Ovary (tissue), 9 donors: ENCODE data around the gene PGRMC2. TPM values are rescaled to one million over a fixed set of nuclear protein-coding genes. Genes with fewer than 3 reads are reported as not detected.

Source experiments
- DNase-seq, 5 donors: peaks; one replicate each; pipeline ENCODE4 v3.0.0-alpha.2; 2019 to 2020
- H3K27ac ChIP-seq, 2 donors: fragments of 200-600 bp; one replicate each; pipeline versions ENCODE4 v1.5.1 to v1.8.0; 2019 to 2022
- H3K27me3 ChIP-seq: fragments of 200-600 bp; one replicate; pipeline ENCODE4 v1.8.0; 2022
- H3K36me3 ChIP-seq: fragments of 200-600 bp; sonication (generic); one replicate; pipeline ENCODE4 v1.5.1; 2019
- H3K4me1 ChIP-seq: one replicate; pipeline ENCODE4 v1.8.1; 2013; ENCODE audit warnings: mild to moderate bottlenecking, moderate library complexity; ENCODE audit not compliant: insufficient read depth
- H3K4me3 ChIP-seq: fragments of 200-600 bp; sonication (generic); one replicate; pipeline ENCODE4 v1.5.1; 2017
- H3K9me3 ChIP-seq, 2 donors: fragments of 200-600 bp in 1 of 2; sonication (generic) in 1 of 2; one replicate each; pipeline versions ENCODE4 v1.5.1 to v1.8.1; 2013 to 2019; ENCODE audit warnings: mild to moderate bottlenecking in 1 of 2, moderate library complexity in 1 of 2
- EP300 ChIP-seq: sonication (generic); formaldehyde crosslinking; IDR thresholded peaks from one replicate; pipeline ENCODE4 v1.6.1; 2017; ENCODE audit warnings: antibody characterized with exemption
- POLR2A ChIP-seq: fragments of 450-650 bp; IDR thresholded peaks from one replicate; pipeline ENCODE4 v1.6.1; 2017; ENCODE audit warnings: antibody characterized with exemption, mild to moderate bottlenecking, moderate library complexity
- WGBS, 3 donors: extraction: QIAGEN DNeasy Blood & Tissue Kit in 1 of 3; methylation state at CpG; one replicate each; pipeline versions ENCODE4 v1.1.5 to v1.1.7; 2013 to 2017; 5-methylcytosine and 5-hydroxymethylcytosine counted together
- intact Hi-C, 4 donors: fragments of 100-400 bp; cut with DNase I; formaldehyde crosslinking; loops; one replicate each; pipeline versions ENCODE4 v1.11.0 to v1.15.1; 2022 to 2023
- polyA plus RNA-seq, 2 donors: library from polyadenylated mRNA; stranded (reverse); fragments of 200-250 nt in 1 of 2; fragments of 350-450 nt in 1 of 2; fragmentation: Illumina TruSeq in 1 of 2; extraction: RNeasy Lipid Tissue Mini Kit (QIAGEN cat#74804) in 1 of 2; gene quantifications; one replicate each; pipeline ENCODE4 v1.2.3, GENCODE V29; 2013 to 2014
- total RNA-seq, 7 donors: library from RNA; depleted of rRNA in 2 of 7; stranded (reverse); fragments of >200 nt in 2 of 7; fragmentation: NEBNext Ultra II Directional in 3 of 7; extraction: Animal tissue kit (Norgen Biotek cat#: 25700) in 3 of 7; gene quantifications; one replicate each; pipeline versions ENCODE4 v1.1.0 to v1.2.4, GENCODE V29; 2016 to 2023
- TF ChIP-seq, protein P1 (sequence below), 3 donors: fragments of 450-650 bp in 2 of 3; fragments of 200-600 bp in 1 of 3; IDR thresholded peaks; one replicate each; pipeline versions ENCODE4 v1.5.1 to v1.8.0; 2016 to 2022; ENCODE audit warnings: antibody characterized with exemption in 3 of 3, mild to moderate bottlenecking in 1 of 3
- donor health status: DM: no; HTN: no; CAD: no; lungs with moderate emphysema.
- donor health status: DM: no; HTN: no; CAD: no.
- donor health status: Bipolar disorder and iron deficiency.
- donor health status: DM: yes; HTN: yes; CAD: no.
- donor health status: DM: no; HTN: no; CAD: no.
- donor health status: DM: yes; HTN: yes; CAD: no.

The PGRMC2 gene
- total and polyA plus RNA-seq, 9 donors, result 23.2 to 222 (median 56.9) TPM

DNA sequence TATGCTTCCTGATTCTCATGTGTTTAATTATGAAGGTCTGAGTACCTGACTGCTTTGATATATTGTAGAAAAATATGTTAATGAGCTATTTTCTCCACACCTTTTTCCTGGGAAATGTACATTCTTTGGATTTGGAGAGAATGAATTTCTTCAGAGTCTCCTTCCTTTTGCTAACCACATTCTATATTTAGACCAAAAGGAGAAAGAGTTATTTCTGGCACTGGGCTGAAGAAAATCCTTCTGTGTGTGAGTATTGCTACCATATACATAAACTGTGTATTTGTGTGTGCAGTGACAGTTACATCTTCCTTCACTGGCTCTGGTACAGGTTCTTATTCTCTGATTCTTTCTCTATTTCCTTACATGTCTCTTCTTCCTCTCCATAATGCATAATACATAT is 44.5 kb upstream of the PGRMC2 start:
- no peak overlapping the region for H3K4me3 ChIP-seq
- no peaks in the 10 kb centered on the region for H3K27me3 ChIP-seq
- H3K9me3 ChIP-seq, result no peaks in the 10 kb centered on the region
- TF ChIP-seq EP300 (no peak), POLR2A (no peak)
- TF ChIP-seq, protein P1, sequence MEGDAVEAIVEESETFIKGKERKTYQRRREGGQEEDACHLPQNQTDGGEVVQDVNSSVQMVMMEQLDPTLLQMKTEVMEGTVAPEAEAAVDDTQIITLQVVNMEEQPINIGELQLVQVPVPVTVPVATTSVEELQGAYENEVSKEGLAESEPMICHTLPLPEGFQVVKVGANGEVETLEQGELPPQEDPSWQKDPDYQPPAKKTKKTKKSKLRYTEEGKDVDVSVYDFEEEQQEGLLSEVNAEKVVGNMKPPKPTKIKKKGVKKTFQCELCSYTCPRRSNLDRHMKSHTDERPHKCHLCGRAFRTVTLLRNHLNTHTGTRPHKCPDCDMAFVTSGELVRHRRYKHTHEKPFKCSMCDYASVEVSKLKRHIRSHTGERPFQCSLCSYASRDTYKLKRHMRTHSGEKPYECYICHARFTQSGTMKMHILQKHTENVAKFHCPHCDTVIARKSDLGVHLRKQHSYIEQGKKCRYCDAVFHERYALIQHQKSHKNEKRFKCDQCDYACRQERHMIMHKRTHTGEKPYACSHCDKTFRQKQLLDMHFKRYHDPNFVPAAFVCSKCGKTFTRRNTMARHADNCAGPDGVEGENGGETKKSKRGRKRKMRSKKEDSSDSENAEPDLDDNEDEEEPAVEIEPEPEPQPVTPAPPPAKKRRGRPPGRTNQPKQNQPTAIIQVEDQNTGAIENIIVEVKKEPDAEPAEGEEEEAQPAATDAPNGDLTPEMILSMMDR (IDR thresholded peaks at IDR 0.05), result no peak
- intact Hi-C loops, result no loop called here
- DNase-seq, result no peak
- H3K27ac ChIP-seq, result no peak overlapping the region
- H3K36me3 ChIP-seq, result no peaks in the 10 kb centered on the region
- H3K4me1 ChIP-seq, result no peaks in the 10 kb centered on the region

DNA sequence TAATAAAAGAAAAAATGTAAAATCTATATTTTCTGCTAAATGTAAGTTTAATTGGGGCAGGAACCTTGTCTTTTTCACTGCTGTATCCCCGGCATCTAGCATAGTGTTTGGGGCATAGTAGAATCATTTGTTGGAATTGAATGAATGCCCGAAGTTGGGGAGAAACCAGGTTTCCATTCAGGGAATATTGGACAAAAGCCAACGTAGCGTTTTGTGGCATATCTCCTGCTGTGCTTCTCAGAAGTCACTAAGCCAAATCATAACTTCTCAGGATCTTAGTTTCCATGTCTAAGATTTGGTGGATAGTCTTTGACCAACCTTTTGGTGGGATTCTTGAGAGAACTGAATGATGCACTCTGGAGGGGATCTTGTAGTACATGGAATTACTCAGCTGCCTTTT is 42.0 kb upstream of the PGRMC2 start:
- WGBS, 3 donors, result 73 to 79% (median 75%) methylated on average over 4 of the region's 4 CpGs
- H3K4me1 ChIP-seq, result no peaks in the 10 kb centered on the region
- no peak overlapping the region for H3K27ac ChIP-seq
- TF ChIP-seq POLR2A, result no peak
- TF ChIP-seq, protein P1 (IDR thresholded peaks at IDR 0.05), result no peak
- no peak for TF ChIP-seq EP300
- no peaks in the 10 kb centered on the region for H3K27me3 ChIP-seq
- no peak overlapping the region for H3K4me3 ChIP-seq
- DNase-seq, result no peak
- intact Hi-C loops, result no loop called here
- no peaks in the 10 kb centered on the region for H3K9me3 ChIP-seq
- H3K36me3 ChIP-seq, result no peaks in the 10 kb centered on the region

DNA sequence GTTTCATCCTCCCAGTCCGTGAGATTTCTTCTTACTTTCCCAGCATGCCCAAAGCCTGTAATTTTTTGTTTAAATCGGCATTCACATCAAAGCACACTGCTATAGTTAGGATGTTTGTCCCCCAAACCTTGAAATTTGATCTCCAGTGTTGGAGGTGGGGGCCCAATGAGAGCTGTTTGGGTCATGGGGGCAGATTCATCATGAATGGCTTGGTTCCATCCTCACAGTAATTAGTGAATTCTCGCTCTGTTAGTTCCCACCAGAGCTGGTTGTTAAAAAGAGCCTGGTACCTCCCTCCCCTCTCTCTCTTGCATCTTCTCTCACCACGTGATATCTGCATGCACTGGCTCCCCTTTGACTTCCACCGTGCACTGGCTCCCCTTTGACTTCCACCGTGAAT is 40.5 kb upstream of the PGRMC2 start:
- intact Hi-C loops, result no loop called here
- Histone ChIP-seq H3K4me1 (no peaks in the 10 kb centered on the region), H3K27me3 (no peaks in the 10 kb centered on the region), H3K4me3 (no peak overlapping the region), H3K36me3 (no peaks in the 10 kb centered on the region), H3K9me3 (no peaks in the 10 kb centered on the region), H3K27ac (no peak overlapping the region)
- DNase-seq, result no peak
- TF ChIP-seq, protein P1 (IDR thresholded peaks at IDR 0.05), result no peak
- TF ChIP-seq EP300 (no peak), POLR2A (no peak)
- WGBS, 3 donors, result 75 to 79% (median 77%) methylated on average over 6 of the region's 6 CpGs

DNA sequence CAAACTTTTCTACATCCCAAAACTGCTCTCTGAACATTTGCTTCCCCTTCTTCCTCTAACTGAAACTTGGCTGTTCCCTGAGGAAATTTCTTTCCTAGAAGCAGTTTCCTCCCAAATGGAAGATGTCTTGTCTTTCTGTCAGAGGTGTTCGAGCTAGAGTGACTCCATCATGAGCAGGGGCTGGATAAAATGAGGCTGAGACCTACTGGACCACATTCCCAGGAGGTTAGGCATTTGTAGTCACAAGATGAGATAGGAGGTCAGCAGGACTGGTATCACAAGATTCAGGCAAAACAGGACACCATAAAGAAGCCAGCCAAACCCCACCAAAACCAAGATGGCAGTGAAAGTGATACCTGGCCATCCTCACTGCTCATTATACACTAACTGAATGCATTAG is 35.8 kb upstream of the PGRMC2 start:
- WGBS, 3 donors, result 77 to 85% (median 79%) methylated on average over 1 of the region's 1 CpG
- TF ChIP-seq EP300, result no peak
- Histone ChIP-seq H3K4me3 (no peak overlapping the region), H3K27ac (no peak overlapping the region), H3K9me3 (no peaks in the 10 kb centered on the region), H3K4me1 (no peaks in the 10 kb centered on the region), H3K36me3 (no peaks in the 10 kb centered on the region), H3K27me3 (no peaks in the 10 kb centered on the region)
- DNase-seq, result no peak
- intact Hi-C loops, result no loop called here

DNA sequence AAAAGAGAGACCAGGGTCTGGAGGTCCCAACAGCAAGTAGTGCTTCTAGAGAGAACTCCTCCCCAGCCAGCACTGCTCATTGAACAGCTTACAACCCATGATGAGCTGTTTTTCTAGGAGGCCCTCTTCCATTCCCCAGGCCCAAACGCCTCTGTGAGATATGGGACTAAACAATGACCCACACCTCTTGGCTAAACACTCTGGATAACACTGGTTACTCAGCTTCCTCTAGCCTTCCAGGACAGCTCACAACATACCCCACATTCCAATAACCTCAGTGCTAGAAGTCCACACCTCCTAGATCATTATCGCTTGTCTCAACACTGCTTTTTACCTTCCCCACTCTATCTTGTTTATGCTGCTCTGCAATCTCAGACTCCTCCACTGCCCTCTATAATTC is 35.4 kb upstream of the PGRMC2 start:
- no peaks in the 10 kb centered on the region for H3K9me3 ChIP-seq
- H3K27ac ChIP-seq, result no peak overlapping the region
- TF ChIP-seq EP300 (no peak), POLR2A (no peak)
- TF ChIP-seq, protein P1 (IDR thresholded peaks at IDR 0.05), result no peak
- H3K4me3 ChIP-seq, result no peak overlapping the region
- no peaks in the 10 kb centered on the region for H3K36me3 ChIP-seq
- WGBS, 3 donors, result 38 to 59% (median 50%) methylated on average over 2 of the region's 2 CpGs
- no peaks in the 10 kb centered on the region for H3K27me3 ChIP-seq
- intact Hi-C loops, result no loop called here
- DNase-seq, result no peak
- H3K4me1 ChIP-seq, result no peaks in the 10 kb centered on the region
